NAMALWA (cell line): Measurements from ENCODE around the gene FUT8.
"Not testable (repeated sequence)": the region's sequence is repeated elsewhere in the genome, so short reads cannot be mapped to it uniquely, and the experiment has no call there.

Experiments used
- DNase-seq: peaks from one replicate; pipeline ENCODE4 v3.0.0-alpha.2; 2015; ENCODE audit warnings: low spot score

FUT8 gene

GRCh38 chr14:65716813-65717212, 304.3 kb downstream of the FUT8 start:
- not testable (repeated sequence) for DNase-seq

- not testable (repeated sequence) for DNase-seq
Measured at GRCh38 chr14:65717384-65717915, 304.9 kb downstream of the FUT8 start.

DNA sequence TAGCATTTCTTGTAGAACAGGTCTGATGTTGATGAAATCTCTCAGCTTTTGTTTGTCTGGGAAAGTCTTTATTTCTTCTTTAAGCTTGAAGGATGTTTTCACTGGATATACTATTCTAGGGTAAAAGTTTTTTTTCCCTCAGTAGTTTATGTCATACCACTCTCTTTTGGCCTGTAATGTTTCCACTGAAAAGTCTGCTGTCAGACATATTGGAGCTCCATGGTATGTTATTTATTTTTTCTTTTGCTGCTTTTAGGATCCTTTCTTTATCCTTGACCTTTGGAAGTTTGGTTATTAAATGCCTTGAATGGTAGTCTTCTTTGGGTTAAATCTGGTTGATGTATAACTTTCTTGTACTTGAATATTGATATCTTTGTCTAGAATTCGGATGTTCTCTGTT, 306.1 kb downstream of the FUT8 start:
- DNase-seq: no peak

DNA sequence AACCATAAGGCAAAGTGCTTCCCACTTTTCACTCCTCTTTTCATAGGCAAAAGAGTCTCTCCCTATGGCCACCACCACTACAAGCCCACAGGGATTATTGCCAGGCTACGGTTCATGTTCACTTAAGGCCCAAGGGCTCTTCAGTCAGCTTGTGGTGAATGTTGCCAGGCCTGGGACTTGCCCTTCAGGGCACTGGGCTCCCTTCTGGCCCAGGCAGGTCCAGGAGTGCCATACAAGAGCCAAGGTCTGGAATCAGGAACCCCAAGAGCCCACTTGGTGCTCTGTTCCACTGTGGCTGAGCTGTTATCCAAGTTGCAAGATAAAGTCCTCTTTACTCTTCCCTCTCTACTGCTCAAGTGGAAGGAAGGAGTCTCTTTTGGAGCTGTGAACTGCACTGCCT, 307.6 kb downstream of the FUT8 start:
- DNase-seq: no peak

GRCh38 chr14:65720743-65721142, 308.2 kb downstream of the FUT8 start:
- DNase-seq: no peak

GRCh38 chr14:65723348-65723747, 310.8 kb downstream of the FUT8 start:
- no peak for DNase-seq

GRCh38 chr14:65728604-65729003, 316.1 kb downstream of the FUT8 start:
- DNase-seq: no peak

DNA sequence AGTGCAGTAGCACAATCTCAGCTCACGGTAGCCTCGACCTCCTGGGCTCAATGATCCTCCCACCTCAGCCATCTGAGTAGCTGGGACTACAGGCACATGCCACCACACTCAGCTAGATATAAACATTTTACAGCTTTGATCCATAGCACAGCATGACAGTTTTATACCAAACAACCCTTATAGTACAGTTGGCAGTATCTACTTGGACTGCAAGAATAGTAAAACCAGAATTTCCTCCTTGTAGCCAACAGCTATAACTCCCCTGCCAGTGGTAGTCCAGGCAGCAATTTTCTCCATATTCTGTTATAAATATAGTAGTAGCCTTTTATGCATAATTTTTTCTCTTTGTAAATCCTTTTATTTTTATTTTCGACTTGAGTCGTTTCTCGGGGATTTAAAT, 317.0 kb downstream of the FUT8 start:
- DNase-seq: no peak

DNA sequence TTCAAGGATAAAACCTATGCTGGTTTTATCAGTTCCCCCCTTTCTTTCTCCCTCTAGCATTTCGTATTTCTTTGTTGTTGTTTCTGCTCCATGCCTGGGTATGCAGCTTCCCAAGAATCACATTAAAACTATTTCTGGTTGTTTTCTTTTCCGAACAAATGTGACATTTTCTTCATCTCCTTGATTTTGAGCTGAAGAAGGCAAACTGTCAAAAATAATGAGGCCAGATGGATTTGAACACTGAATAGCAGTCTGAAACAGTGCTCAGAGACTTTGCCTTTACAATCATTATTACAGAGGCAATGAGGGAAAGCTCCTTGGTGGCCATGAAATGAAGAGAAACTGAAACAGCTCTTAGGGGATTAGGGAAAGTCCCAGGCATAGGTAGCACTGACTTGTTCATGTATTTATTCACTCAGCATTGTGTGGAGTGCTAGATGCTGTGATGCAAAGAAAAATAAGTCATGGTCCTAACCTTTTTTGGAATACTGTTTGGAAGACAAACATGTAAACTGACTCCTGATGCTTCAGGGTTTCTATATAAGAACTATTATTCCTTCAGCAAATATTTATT, 319.5 kb downstream of the FUT8 start:
- no peak for DNase-seq

- DNase-seq: no peak
Measured at GRCh38 chr14:65738339-65738738, 325.8 kb downstream of the FUT8 start.

DNA sequence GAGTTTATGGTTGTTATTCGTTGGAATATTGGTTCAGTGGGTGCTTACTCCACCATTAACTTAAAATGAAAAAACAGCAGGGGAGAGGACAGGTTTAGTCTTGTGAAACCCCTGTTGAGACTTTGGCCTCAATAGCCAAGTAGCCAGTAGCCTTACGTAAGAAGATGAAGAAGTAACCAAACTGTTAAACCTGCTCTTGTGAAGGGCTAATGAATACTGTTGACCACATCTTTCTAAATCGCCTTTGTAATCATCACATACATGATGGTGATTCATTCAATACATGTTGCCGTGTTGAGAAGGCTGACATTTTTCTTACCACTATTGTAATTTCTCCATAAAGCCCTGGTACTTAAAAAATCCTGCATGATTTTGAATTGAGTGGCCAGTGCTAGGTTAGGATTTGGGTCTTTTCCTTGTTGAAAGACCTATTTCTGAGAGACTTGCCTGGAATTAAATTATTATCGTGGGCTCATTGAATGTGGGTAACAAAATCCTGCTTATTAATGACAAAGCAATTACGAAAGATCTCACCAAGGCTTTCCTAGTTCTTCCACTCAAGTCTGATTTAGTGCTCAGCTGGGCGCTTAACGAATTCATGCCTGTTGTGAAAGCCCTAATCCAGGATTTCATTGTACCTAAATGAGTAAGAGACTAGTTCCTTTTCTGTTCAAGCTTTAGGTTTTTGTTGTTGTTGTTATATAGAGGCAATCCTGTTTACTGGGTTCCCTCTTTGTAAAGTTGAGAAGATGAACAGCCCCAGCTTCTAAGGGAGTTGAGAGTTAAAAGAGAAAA, 333.1 kb downstream of the FUT8 start:
- DNase-seq: no peak

- DNase-seq: no peak
Measured at GRCh38 chr14:65748796-65749195, 336.3 kb downstream of the FUT8 start.

DNA sequence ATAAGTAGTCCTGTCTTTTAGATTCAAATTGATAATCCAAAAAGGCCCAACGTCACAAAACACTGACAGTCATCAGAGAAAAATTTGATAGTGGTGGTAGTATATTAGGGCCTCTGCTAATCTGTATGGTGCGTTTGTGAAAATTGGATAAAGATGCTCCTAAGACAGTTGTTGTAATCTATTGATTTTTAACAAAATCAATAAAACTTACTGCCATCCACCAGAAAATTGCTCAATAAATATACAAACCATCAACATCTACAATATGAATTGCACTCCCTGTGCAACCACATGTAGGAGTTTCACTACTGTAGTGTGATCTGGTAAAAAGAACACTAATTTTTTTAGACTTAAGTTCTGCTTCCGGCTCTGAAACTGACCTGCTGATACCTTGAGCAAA, 336.8 kb downstream of the FUT8 start:
- DNase-seq: no peak

DNA sequence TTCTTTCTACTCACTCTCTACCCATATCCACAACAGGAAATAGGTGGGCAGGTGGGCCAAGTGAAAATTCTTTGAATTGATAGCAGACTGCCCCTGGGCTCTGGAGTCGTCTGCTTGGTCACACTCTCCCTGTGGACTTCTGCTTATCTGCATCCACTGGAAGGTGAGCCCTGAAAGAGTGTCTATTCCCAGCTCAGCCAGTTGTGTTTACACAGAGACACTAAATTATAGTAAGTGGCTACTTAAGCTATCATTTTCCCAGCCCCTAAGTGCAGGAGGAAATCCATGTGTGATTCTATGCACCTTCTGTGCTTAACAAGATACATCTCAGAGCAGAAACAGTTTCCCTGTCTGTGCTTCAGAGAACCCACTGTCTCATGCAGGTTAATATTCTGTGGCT, 338.4 kb downstream of the FUT8 start:
- no peak for DNase-seq

GRCh38 chr14:65751510-65751909, 339.0 kb downstream of the FUT8 start:
- DNase-seq: no peak

- DNase-seq: no peak
Measured at GRCh38 chr14:65753061-65753460, 340.5 kb downstream of the FUT8 start.

- no peak for DNase-seq
Measured at GRCh38 chr14:65755331-65755730, 342.8 kb downstream of the FUT8 start.

DNA sequence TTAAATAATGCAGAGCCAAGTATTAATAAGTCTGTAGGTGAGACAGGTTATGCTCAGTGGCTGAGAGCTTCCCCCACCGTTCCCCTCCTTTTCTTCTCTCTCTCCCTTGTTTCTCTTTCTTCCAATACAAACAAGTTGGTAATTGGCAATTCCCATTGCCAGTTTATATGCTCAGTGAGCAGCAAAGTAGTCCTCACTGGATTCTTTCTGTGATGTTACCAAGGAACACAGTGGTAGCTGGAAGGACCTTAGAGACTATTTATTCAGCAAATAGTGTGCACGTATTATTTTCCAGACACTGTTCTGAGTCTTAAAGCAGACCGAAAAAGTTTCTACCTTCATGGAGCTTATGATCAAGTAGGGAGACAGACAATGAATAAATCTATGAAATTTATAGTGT, 344.4 kb downstream of the FUT8 start:
- no peak for DNase-seq

DNA sequence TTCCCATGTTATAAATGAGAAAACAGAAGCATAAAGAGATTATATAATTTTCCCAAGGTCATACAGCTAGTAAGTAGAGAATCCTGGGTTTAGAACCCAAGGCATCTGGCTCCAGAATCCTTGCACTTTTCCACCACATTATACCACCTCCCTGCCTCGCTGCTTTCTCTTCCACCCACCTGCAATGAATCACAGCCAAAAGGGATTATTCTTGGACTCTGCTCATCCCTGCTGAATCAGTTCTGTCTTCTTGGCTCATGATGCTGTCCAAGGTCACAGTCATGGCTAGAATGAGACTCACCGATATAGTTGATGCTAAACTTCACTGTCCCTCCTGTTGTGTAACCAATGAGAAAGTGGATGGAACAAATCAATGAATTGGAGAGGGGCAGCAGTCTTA, 356.6 kb downstream of the FUT8 start:
- DNase-seq: no peak

GRCh38 chr14:65770681-65771080, 358.2 kb downstream of the FUT8 start:
- DNase-seq: no peak

- no peak for DNase-seq
Measured at GRCh38 chr14:65771271-65771670, 358.7 kb downstream of the FUT8 start.

- no peak for DNase-seq
Measured at GRCh38 chr14:65772466-65772865, 359.9 kb downstream of the FUT8 start.

DNA sequence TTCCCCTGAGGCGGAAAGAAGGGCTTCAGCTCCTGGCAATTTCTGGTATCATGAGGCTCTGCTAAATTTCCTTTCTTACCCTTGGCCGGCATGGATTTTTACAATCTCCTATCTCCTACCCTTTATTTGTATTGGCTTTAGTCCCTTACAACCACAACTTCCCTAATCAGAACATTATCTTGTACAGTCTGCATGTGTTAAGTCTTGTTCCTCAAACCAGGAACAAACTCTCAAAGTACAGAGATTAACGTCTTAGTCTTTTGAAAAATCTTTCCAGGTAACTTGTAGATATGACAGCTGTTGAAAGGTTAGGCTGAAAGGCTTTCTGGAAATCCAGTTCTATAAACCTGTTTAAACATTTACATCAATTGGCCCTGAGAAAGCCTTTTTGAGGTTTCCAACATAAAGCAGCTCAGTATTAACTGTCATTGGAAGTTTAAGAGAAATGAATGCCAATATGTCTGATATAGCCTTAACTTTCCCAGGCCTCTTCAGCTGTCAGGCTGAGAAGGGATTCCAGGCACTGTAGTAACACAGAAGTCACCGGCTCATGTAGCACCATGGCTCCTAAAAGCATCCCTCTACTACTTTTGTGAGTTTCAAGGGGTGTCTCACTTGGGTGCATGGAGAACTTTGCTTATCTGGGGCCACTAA, 360.5 kb downstream of the FUT8 start:
- DNase-seq: no peak
